COLO668 (cell line): ENCODE data around the gene TMEM240.

ENCODE experiments used
- DNase-seq: peaks from one replicate; lab custom pipeline; 2025; ENCODE audit not compliant: unreplicated experiment; lab: John Stamatoyannopoulos, UW

TMEM240 gene

GRCh38 chr1:1540090-1540817, at the start of gene TMEM240:
Gene TMEM240 (minus strand): TSS chr1:1540624. CDS start chr1:1540346, 278 bp downstream.
- DNase-seq = no peak

- no peak for DNase-seq
These were observed 43.1 kb upstream of the TMEM240 start for GRCh38 chr1:1583347-1584010.

GRCh38 chr1:1582585-1583346, 42.3 kb upstream of the TMEM240 start:
- no peak for DNase-seq

- peak; percentile 39 for DNase-seq
These were observed 38.0 kb upstream of the TMEM240 start for GRCh38 chr1:1578371-1578940.

GRCh38 chr1:1577367-1578011, 37.1 kb upstream of the TMEM240 start:
- peak; percentile 71 for DNase-seq

GRCh38 chr1:1574721-1575537, 34.5 kb upstream of the TMEM240 start, which contains the start of gene SSU72:
Gene SSU72 (minus strand): TSS chr1:1574863. CDS start chr1:1574557, 306 bp downstream.
- DNase-seq = peak; percentile 99

GRCh38 chr1:1573843-1574720, 33.7 kb upstream of the TMEM240 start:
- peak; percentile 97 for DNase-seq

GRCh38 chr1:1569341-1569740, 28.9 kb upstream of the TMEM240 start:
- DNase-seq = no peak

- no peak for DNase-seq
These were observed 27.5 kb upstream of the TMEM240 start for GRCh38 chr1:1567891-1568291.

- DNase-seq = no peak
These were observed 26.9 kb upstream of the TMEM240 start for GRCh38 chr1:1567152-1567875.

- DNase-seq = no peak
These were observed 24.9 kb upstream of the TMEM240 start for GRCh38 chr1:1565340-1565739.

GRCh38 chr1:1564268-1564667, 23.8 kb upstream of the TMEM240 start:
- DNase-seq = no peak

GRCh38 chr1:1563688-1564087, 23.3 kb upstream of the TMEM240 start:
- DNase-seq = no peak

GRCh38 chr1:1562556-1563195, 22.3 kb upstream of the TMEM240 start:
- DNase-seq = no peak

- DNase-seq = no peak
These were observed 21.5 kb upstream of the TMEM240 start for GRCh38 chr1:1561801-1562470.

- DNase-seq = no peak
These were observed 19.8 kb upstream of the TMEM240 start for GRCh38 chr1:1560178-1560577.

- no peak for DNase-seq
These were observed 18.6 kb upstream of the TMEM240 start for GRCh38 chr1:1559066-1559465.
